ENCODE data around the gene PHLDA3.
"Not testable (repeated sequence)": the region's sequence is repeated elsewhere in the genome, so short reads cannot be mapped to it uniquely, and the experiment has no call there.

Gene PHLDA3

GRCh38 chr1:201485184-201485774 is 16.3 kb upstream of the PHLDA3 start:
- DNase-seq (ENCODE audit: low spot score) = no peak

GRCh38 chr1:201483373-201483949 is 14.5 kb upstream of the PHLDA3 start:
- DNase-seq (ENCODE audit: low spot score) = no peak

- no peak for DNase-seq (ENCODE audit: low spot score)
Measured at GRCh38 chr1:201482755-201483154, 13.8 kb upstream of the PHLDA3 start.

GRCh38 chr1:201481761-201482493 is 12.9 kb upstream of the PHLDA3 start:
- DNase-seq (ENCODE audit: low spot score) = peak; percentile 83

- no peak for DNase-seq (ENCODE audit: low spot score)
Measured at GRCh38 chr1:201481004-201481380, 12.0 kb upstream of the PHLDA3 start.

GRCh38 chr1:201480231-201481003 is 11.4 kb upstream of the PHLDA3 start:
- no peak for DNase-seq (ENCODE audit: low spot score)

- no peak for DNase-seq (ENCODE audit: low spot score)
Measured at GRCh38 chr1:201479201-201479730, 10.3 kb upstream of the PHLDA3 start.

GRCh38 chr1:201478666-201479065 is 9.7 kb upstream of the PHLDA3 start:
- DNase-seq (ENCODE audit: low spot score) = not testable (repeated sequence)

GRCh38 chr1:201476670-201477344 is 7.8 kb upstream of the PHLDA3 start:
- DNase-seq (ENCODE audit: low spot score) = no peak

- DNase-seq (ENCODE audit: low spot score) = no peak
Measured at GRCh38 chr1:201475915-201476669, 7.1 kb upstream of the PHLDA3 start.

GRCh38 chr1:201475130-201475529 is 6.1 kb upstream of the PHLDA3 start:
- DNase-seq (ENCODE audit: low spot score) = no peak

- DNase-seq (ENCODE audit: low spot score) = no peak
Measured at GRCh38 chr1:201473296-201473695, 4.3 kb upstream of the PHLDA3 start.

- DNase-seq (ENCODE audit: low spot score) = not testable (repeated sequence)
Measured at GRCh38 chr1:201472321-201472720, 3.3 kb upstream of the PHLDA3 start.

- DNase-seq (ENCODE audit: low spot score) = no peak
Measured at GRCh38 chr1:201471772-201472171, 2.8 kb upstream of the PHLDA3 start.

GRCh38 chr1:201470581-201470980 is 1.6 kb upstream of the PHLDA3 start:
- DNase-seq (ENCODE audit: low spot score) = no peak

- DNase-seq (ENCODE audit: low spot score) = no peak
Measured at GRCh38 chr1:201469645-201470074, 672 bp upstream of the PHLDA3 start.

- DNase-seq (ENCODE audit: low spot score) = no peak
Measured at GRCh38 chr1:201468501-201468843, 516 bp downstream of the PHLDA3 start.

GRCh38 chr1:201466492-201466891 is 2.5 kb downstream of the PHLDA3 start:
- DNase-seq (ENCODE audit: low spot score) = no peak

- no peak for DNase-seq (ENCODE audit: low spot score)
Measured at GRCh38 chr1:201465698-201466290, 3.2 kb downstream of the PHLDA3 start.

GRCh38 chr1:201463071-201463552 is 5.9 kb downstream of the PHLDA3 start:
- peak; percentile 92 for DNase-seq (ENCODE audit: low spot score)
